K562 (cell line): ENCODE measurements around the gene RCOR1. TPM values are rescaled to one million over a fixed set of nuclear protein-coding genes. Genes with fewer than 3 reads are reported as not detected.

Experiments used
- ARID4B ChIP-seq: sonication (generic); formaldehyde crosslinking; IDR thresholded peaks from 2 replicates; pipeline ENCODE4 v1.8.0; 2022; ENCODE audit warnings: mild to moderate bottlenecking, missing genetic modification reagents
- BRD4 ChIP-seq: fragments of 200-600 bp; sonication (generic); IDR thresholded peaks from 2 replicates; pipeline ENCODE4 v1.6.1; 2017; ENCODE audit warnings: inconsistent platforms
- CBFA2T3 ChIP-seq: fragments of 450-650 bp; IDR thresholded peaks from 2 replicates; pipeline ENCODE4 v1.6.1; 2017
- ETV5 ChIP-seq: sonication (generic); formaldehyde crosslinking; IDR thresholded peaks from 2 replicates; pipeline ENCODE4 v1.4.0; 2020; ENCODE audit warnings: low read depth, mild to moderate bottlenecking, missing genetic modification reagents
- GABPB1 ChIP-seq: sonication (generic); formaldehyde crosslinking; IDR thresholded peaks from 2 replicates; pipeline ENCODE4 v1.8.0; 2022; ENCODE audit warnings: mild to moderate bottlenecking, missing genetic modification reagents
- GTF2A2 ChIP-seq: IDR thresholded peaks from 2 replicates; pipeline ENCODE4 v1.6.1; 2016; ENCODE audit warnings: mild to moderate bottlenecking, missing genetic modification characterization, missing compliant biosample characterization
- JUND ChIP-seq, 2 experiments: IDR thresholded peaks; 2 replicates in 1 of 2; 3 replicates in 1 of 2; pipeline ENCODE4 v1.6.1; 2011; ENCODE audit warnings: borderline replicate concordance in 2 of 2, low read depth in 2 of 2, low read length in 2 of 2, improper control_type of control experiment in 1 of 2, missing biosample characterization in 1 of 2, missing genetic modification characterization in 1 of 2, missing genetic modification reagents in 1 of 2
- L3MBTL2 ChIP-seq: fragments of 450-650 bp; IDR thresholded peaks from 2 replicates; pipeline ENCODE4 v1.6.1; 2016; ENCODE audit warnings: mild to moderate bottlenecking, moderate library complexity
- MYC ChIP-seq, 2 experiments: fragments of 250-450 bp in 1 of 2; sonication (Bioruptor Pico) in 1 of 2; IDR thresholded peaks; 2 replicates each; pipeline versions ENCODE4 v1.5.1 to v1.6.1; 2012 to 2021; ENCODE audit warnings: low read depth in 2 of 2, borderline replicate concordance in 1 of 2, improper control_type of control experiment in 1 of 2, low read length in 1 of 2, mild to moderate bottlenecking in 1 of 2, moderate library complexity in 1 of 2
- PCBP1 ChIP-seq: fragments of 200-400 bp; formaldehyde crosslinking; IDR thresholded peaks from 2 replicates; pipeline ENCODE4 v1.6.1; 2018; ENCODE audit warnings: mild to moderate bottlenecking, low read depth, low read length; ENCODE audit not compliant: poor library complexity, severe bottlenecking
- SP2 ChIP-seq: IDR thresholded peaks from 2 replicates; pipeline ENCODE4 v1.6.1; 2011; ENCODE audit warnings: mild to moderate bottlenecking, low read depth, low read length, moderate library complexity; ENCODE audit not compliant: poor library complexity, severe bottlenecking; ENCODE audit errors: extremely low read depth
- THRAP3 ChIP-seq: fragments of 450-650 bp; IDR thresholded peaks from 2 replicates; pipeline ENCODE4 v1.6.1; 2016; ENCODE audit warnings: mild to moderate bottlenecking, inconsistent platforms, borderline replicate concordance
- U2AF1 ChIP-seq: fragments of 200-400 bp; formaldehyde crosslinking; optimal IDR thresholded peaks from 2 replicates; pipeline ENCODE3; 2017; ENCODE audit warnings: mild to moderate bottlenecking, low read depth, low read length, moderate library complexity
- XRCC4 ChIP-seq: IDR thresholded peaks from one replicate; pipeline ENCODE4 v1.6.1; 2011; ENCODE audit not compliant: insufficient read depth, insufficient read length; ENCODE audit errors: extremely low read depth
- YY1 ChIP-seq, 3 experiments: IDR thresholded peaks; 2 replicates each; pipeline ENCODE4 v1.6.1; 2011; ENCODE audit warnings: low read length in 2 of 3, mild to moderate bottlenecking in 2 of 3, moderate library complexity in 2 of 3, borderline replicate concordance in 1 of 3, control low read depth in 1 of 3, low read depth in 1 of 3; ENCODE audit not compliant: insufficient read depth in 3 of 3, insufficient replicate concordance in 2 of 3, control insufficient read depth in 1 of 3, insufficient read length in 1 of 3; ENCODE audit errors: extremely low read depth in 1 of 3
- ZNF695 ChIP-seq: fragments of 450-650 bp; formaldehyde crosslinking; IDR thresholded peaks from 2 replicates; pipeline ENCODE4 v1.4.0; 2020; ENCODE audit warnings: mild to moderate bottlenecking, moderate library complexity
- ZNF766 ChIP-seq: fragments of 200-800 bp; sonication (Bioruptor generic); conservative IDR thresholded peaks from 2 replicates; pipeline ENCODE4 v1.6.1; 2016; ENCODE audit warnings: missing genetic modification characterization, missing compliant biosample characterization
- polyA plus RNA-seq, 8 experiments: library from polyadenylated mRNA; depleted of rRNA in 4 of 8; stranded (reverse) in 5 of 8; unstranded in 3 of 8; fragments of >200 nt; fragmentation: Nextera tagmentation in 2 of 8; fragmentation: Illumina TruSeq in 1 of 8; extraction: Ambion mirVana in 2 of 8; extraction: Trizol in 1 of 8; gene quantifications; 2 replicates each; pipeline versions ENCODE4 v1.2.1 to v1.2.3, GENCODE V29; 2011 to 2014; ENCODE audit warnings: inconsistent platforms in 1 of 8, missing spikeins in 1 of 8
- total RNA-seq, 7 experiments: library from RNA; depleted of rRNA in 6 of 7; stranded (reverse); fragments of >200 nt in 6 of 7; fragmentation: Illumina TruSeq in 2 of 7; extraction: Trizol in 2 of 7; gene quantifications; 2 replicates each; pipeline versions ENCODE4 v1.2.1 to v1.2.3, GENCODE V29; 2011 to 2021; ENCODE audit warnings: low replicate concordance in 1 of 7

Gene RCOR1
- total and polyA plus RNA-seq, 9 of the 15 experiments (the other 6 are each of a cell fraction or from before 2014, with no cell fraction given), result 8.5 to 47.9 (median 20.9) TPM

- TF ChIP-seq YY1 (IDR thresholded peaks at IDR 0.05; ENCODE audit: borderline replicate concordance in 1 of 3, control insufficient read depth in 1 of 3, extremely low read depth in 1 of 3, insufficient read depth in 3 of 3, insufficient read length in 1 of 3, insufficient replicate concordance in 2 of 3, low read depth in 1 of 3, low read length in 2 of 3) (peak in 2 of 3 experiments; percentile 21 to 70), GABPB1 (peak; percentile 18; the same call in 1 of the 2 replicates), SP2 (peak; percentile 61), ZNF695 (CRISPR knock-in tag) (no peak), ARID4B (CRISPR knock-in tag) (peak; percentile 26; the same call in 1 of the 2 replicates), CBFA2T3 (no peak), GTF2A2 (tag) (0 out of 2 replicates have a peak, but pooled peaks have one; percentile 16), U2AF1 (no peak), XRCC4 (no peak), L3MBTL2 (0 out of 2 replicates have a peak, but pooled peaks have one; percentile 26), ZNF766 (CRISPR knock-in tag) (0 out of 2 replicates have a peak, but pooled peaks have one; percentile 17), THRAP3 (no peak), JUND (IDR thresholded peaks at IDR 0.05; ENCODE audit: borderline replicate concordance, low read depth, low read length) (no peak), JUND (tag; IDR thresholded peaks at IDR 0.05; ENCODE audit: borderline replicate concordance, low read depth, low read length) (0 out of 3 replicates have a peak, but pooled peaks have one; percentile 14), ETV5 (peak; percentile 52; the same call in 1 of the 2 replicates), PCBP1 (peak; percentile 92), MYC (IDR thresholded peaks at IDR 0.05; ENCODE audit: low read depth, low read length) (0 out of 2 replicates have a peak, but pooled peaks have one; percentile 18), MYC (CRISPR knock-in tag; IDR thresholded peaks at IDR 0.05; ENCODE audit: borderline replicate concordance, low read depth) (no peak), BRD4 (0 out of 2 replicates have a peak, but pooled peaks have one; percentile 32)
These were observed at the start of gene RCOR1 (continued) for GRCh38 chr14:102591944-102592762.
